Activated CD8-positive, alpha-beta memory T cell treated with anti-CD3 and anti-CD28 coated beads, Interleukin-2, amount 10 ng/mL, durations not matched to agents 7 days and 5 days (primary cell): ENCODE measurements around the gene TGDS. TPM values are rescaled to one million over a fixed set of nuclear protein-coding genes. Genes with fewer than 3 reads are reported as not detected.

ENCODE experiments used
- ATAC-seq: fragments of 150-1000 bp; cut with Tn5 transposase; one replicate; pipeline ENCODE4 v1.10.0; 2021; ENCODE audit warnings: moderate library complexity
- CTCF ChIA-PET: fragments of 350-600 bp; sonication (Branson Sonifier 250); formaldehyde crosslinking; loops from one replicate; lab custom pipeline; 2021; ENCODE audit warnings: antibody characterized with exemption; lab: Charles Lee
- DNase-seq: peaks from one replicate; pipeline ENCODE4 v3.0.0-alpha.2; 2020
- H3K27ac Mint-ChIP-seq: one replicate; pipeline ENCODE4 v1.8.0; 2021; ENCODE audit warnings: mild to moderate bottlenecking, mixed read lengths
- H3K27me3 Mint-ChIP-seq: one replicate; pipeline ENCODE4 v1.8.0; 2021; ENCODE audit warnings: mixed read lengths
- H3K36me3 Mint-ChIP-seq: one replicate; pipeline ENCODE4 v1.8.0; 2021; ENCODE audit warnings: mild to moderate bottlenecking, mixed read lengths
- H3K4me1 Mint-ChIP-seq: one replicate; pipeline ENCODE4 v1.8.0; 2021; ENCODE audit warnings: mixed read lengths
- H3K4me3 Mint-ChIP-seq: one replicate; pipeline ENCODE4 v1.8.0; 2021; ENCODE audit warnings: mild to moderate bottlenecking, moderate library complexity, mixed read lengths
- H3K9me3 Mint-ChIP-seq: one replicate; pipeline ENCODE4 v1.8.0; 2022; ENCODE audit warnings: low read depth, mixed read lengths
- total RNA-seq, 2 experiments: library from RNA; stranded (reverse); gene quantifications; one replicate each; pipeline ENCODE4 v1.2.3, GENCODE V29; 2021

TGDS gene
- total RNA-seq, 2 experiments from 2014 or later = 14.0 to 19.5 TPM

DNA sequence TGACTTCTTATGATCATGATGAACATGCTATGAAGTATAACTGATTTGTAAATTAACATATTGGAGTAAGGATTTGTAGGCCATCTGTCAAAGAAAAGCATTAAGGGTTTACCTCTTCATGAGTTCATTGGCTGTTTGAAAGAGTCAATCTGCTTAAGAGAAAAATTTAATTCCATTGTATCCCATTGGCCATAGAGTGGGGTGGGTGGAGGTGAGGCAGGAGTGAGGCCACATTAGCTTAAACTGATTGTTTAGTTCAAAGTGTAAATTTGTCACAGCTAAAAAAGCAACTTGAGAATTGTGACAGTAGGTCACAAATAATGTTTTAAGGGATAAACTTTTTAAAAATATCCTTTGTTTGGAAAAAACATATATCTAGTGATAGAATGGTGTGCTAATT is 17.1 kb upstream of the TGDS start:
- peaks cover 14% of the 10 kb centered on the region for H3K4me1 Mint-ChIP-seq
- ATAC-seq = no peak
- no peaks in the 10 kb centered on the region for H3K9me3 Mint-ChIP-seq
- CTCF ChIA-PET = interaction anchor here (1.7 kb wide), 1 partner anchor 177 kb away, joined by 6 read pairs; no protein-coding TSS in a partner anchor
- peaks cover 35% of the 10 kb centered on the region for H3K36me3 Mint-ChIP-seq
- no peak overlapping the region for H3K27ac Mint-ChIP-seq
- H3K27me3 Mint-ChIP-seq = no peaks in the 10 kb centered on the region
- H3K4me3 Mint-ChIP-seq = no peak overlapping the region
- no peak for DNase-seq

DNA sequence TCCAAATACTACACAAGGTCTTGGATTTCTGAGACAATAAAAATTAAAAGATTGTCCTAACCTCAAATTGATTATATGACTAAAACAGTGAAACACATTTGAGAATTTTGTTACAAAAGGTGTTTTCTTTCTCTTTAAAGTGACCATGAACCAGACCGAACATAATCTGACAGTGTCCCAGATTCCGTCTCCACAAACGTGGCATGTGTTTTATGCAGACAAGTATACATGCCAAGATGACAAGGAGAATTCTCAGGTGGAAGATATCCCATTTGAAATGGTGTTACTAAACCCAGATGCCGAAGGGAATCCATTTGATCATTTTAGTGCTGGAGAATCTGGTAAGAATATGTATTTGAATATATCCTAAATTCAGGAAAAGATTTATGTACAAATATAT is 16.1 kb upstream of the TGDS start:
- Mint-ChIP-seq H3K27me3 (no peaks in the 10 kb centered on the region), H3K4me3 (no peak overlapping the region), H3K9me3 (no peaks in the 10 kb centered on the region), H3K4me1 (peaks cover 22% of the 10 kb centered on the region), H3K36me3 (peaks cover 40% of the 10 kb centered on the region), H3K27ac (no peak overlapping the region)
- CTCF ChIA-PET = interaction anchor here (1.7 kb wide), 1 partner anchor 176 kb away, joined by 6 read pairs; no protein-coding TSS in a partner anchor
- ATAC-seq (no peak), DNase-seq (no peak)

DNA sequence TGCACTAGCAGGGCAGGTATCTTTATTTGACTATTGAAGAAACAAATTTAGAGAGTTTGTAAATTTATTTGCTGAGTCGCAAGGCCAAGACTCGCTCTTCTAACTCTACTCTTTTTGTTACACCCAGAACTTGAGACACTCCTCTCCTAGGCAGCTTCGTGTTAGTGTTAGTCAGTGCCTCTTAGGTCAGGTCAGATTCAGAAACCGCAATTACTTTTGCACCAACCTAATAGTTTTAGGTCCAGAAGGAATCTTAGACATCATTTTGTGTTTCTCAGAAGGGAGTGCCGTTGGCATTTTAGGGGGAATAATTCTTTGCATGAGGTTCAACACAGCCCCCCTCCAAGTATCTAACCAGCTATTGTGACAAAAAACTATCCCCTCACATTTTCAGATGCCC is 14.5 kb upstream of the TGDS start:
- Mint-ChIP-seq H3K27ac (no peak overlapping the region), H3K9me3 (no peaks in the 10 kb centered on the region), H3K4me1 (peaks cover 20% of the 10 kb centered on the region), H3K4me3 (no peak overlapping the region), H3K27me3 (no peaks in the 10 kb centered on the region), H3K36me3 (peaks cover 45% of the 10 kb centered on the region)
- ATAC-seq (no peak), DNase-seq (no peak)
- CTCF ChIA-PET = interaction anchor here (2.0 kb wide), 1 partner anchor 175 kb away, joined by 4 read pairs; no protein-coding TSS in a partner anchor

DNA sequence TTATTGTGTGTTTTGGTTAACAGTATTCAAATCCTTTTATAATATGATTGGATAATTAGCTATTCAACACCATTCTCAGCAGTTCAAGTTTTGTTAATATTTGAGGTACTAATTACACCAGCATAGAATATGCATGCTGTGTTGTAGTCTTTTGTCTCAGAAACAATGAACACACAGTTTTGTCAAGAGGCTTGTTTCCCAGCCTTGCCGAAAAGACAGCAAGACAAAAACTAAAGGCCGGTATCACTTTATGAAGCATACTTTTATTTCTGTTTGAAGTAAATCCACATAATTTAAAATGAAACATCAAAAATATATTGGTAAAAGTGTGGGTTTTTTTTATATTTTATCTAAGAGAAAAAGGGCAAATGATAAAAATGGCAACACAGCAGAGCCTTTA is 13.2 kb upstream of the TGDS start:
- Mint-ChIP-seq H3K9me3 (no peaks in the 10 kb centered on the region), H3K4me1 (peaks cover 22% of the 10 kb centered on the region), H3K27me3 (no peaks in the 10 kb centered on the region), H3K27ac (no peak overlapping the region), H3K4me3 (no peak overlapping the region), H3K36me3 (peaks cover 49% of the 10 kb centered on the region)
- CTCF ChIA-PET = interaction anchor here (1.1 to 2.0 kb wide), 2 partner anchors 61 to 174 kb away, joined by 3 to 4 read pairs; no protein-coding TSS in a partner anchor
- no peak for ATAC-seq
- no peak for DNase-seq

DNA sequence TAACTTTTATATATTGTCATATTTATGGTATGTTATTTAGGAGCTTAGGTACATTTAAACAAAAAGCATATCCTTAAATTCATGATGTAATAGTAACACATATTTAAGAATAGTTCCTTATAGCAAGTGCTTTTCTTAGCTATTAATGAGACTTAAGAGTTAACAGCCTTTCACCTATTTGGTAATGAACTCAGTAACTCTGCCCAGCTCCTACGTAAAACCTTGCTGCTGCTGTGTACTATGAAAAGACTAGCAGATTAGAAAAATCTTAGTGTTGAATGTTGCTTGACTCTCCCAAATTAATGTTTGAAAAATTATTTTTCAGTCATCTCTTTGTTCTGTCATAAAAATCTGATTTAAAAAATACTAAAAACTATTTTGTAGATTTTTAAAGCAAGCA is 12.6 kb upstream of the TGDS start:
- Mint-ChIP-seq H3K27me3 (no peaks in the 10 kb centered on the region), H3K4me3 (no peak overlapping the region), H3K27ac (no peak overlapping the region), H3K36me3 (peaks cover 48% of the 10 kb centered on the region), H3K4me1 (peaks cover 22% of the 10 kb centered on the region), H3K9me3 (no peaks in the 10 kb centered on the region)
- DNase-seq = no peak
- CTCF ChIA-PET = interaction anchor here (1.1 to 1.3 kb wide), 2 partner anchors 12 to 60 kb away, joined by 3 read pairs; no protein-coding TSS in a partner anchor
- no peak for ATAC-seq

DNA sequence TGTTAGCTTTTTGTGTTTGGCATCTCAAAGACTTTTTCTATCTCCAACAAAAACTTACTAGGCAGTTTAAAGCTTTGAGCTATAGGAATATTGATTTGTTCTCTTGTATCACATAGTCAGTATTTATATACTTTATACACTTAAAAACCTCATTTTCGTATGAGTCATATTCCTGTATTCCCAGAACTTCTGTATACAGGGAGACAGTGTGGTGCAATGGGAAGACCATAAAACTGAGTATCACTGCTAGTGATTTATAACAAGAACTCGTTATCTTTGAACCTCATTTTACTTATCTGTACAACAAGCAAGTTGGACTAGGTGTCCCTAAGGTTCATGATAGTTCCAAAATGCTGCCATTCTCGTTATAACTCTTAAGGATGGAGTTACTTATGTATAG is 12.0 kb upstream of the TGDS start:
- no peak overlapping the region for H3K27ac Mint-ChIP-seq
- peaks cover 25% of the 10 kb centered on the region for H3K4me1 Mint-ChIP-seq
- H3K27me3 Mint-ChIP-seq = no peaks in the 10 kb centered on the region
- H3K4me3 Mint-ChIP-seq = no peak overlapping the region
- H3K9me3 Mint-ChIP-seq = no peaks in the 10 kb centered on the region
- no peak for DNase-seq
- peaks cover 47% of the 10 kb centered on the region for H3K36me3 Mint-ChIP-seq
- no peak for ATAC-seq
- CTCF ChIA-PET = interaction anchor here (1.3 kb wide), 1 partner anchor 11 kb away, joined by 3 read pairs; no protein-coding TSS in a partner anchor

DNA sequence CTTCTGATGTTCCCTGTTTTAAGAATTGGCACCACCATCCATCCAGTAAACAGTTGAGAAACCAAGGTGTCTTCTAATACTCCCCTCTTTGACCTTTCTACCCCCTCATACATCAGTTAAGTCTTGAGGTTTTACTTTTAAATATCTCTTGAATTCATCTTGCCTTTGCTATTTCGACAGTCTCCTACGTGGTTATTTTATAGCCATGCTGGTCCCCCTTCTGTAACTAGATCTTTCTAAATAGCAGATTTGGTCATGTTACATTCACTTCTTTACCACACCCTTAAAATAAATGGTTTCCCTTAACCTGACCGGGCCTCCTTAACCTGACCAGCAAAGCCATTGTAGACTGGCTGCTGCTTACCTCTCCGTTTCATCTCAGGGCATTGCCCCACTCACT is 11.1 kb upstream of the TGDS start:
- H3K27ac Mint-ChIP-seq = peak overlapping the region; percentile 13
- ATAC-seq = no peak
- H3K4me3 Mint-ChIP-seq = no peak overlapping the region
- no peak for DNase-seq
- no peaks in the 10 kb centered on the region for H3K27me3 Mint-ChIP-seq
- peaks cover 30% of the 10 kb centered on the region for H3K4me1 Mint-ChIP-seq
- H3K9me3 Mint-ChIP-seq = no peaks in the 10 kb centered on the region
- peaks cover 47% of the 10 kb centered on the region for H3K36me3 Mint-ChIP-seq
- CTCF ChIA-PET = no interaction called here

DNA sequence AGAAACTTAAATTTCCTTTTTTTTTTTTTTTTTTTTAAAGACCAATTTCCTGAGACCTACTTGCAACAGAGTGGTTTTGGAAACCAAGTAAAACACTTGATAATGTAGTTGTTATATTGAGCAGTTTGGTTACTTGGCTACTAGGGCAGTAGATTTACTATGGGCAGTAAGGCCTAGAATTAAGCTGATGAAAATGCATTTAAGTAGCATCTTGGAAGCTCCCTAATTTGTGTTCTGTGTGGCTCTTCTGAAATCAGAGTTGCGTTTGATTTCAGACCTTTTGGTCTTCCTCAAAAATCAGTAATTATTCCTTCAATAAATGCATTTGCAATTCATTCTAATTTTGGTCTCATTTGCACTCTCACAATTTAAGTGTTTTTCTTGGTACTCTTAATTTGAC is 6.5 kb upstream of the TGDS start:
- CTCF ChIA-PET = interaction anchor here (1.4 to 2.7 kb wide), 2 partner anchors 18 to 53 kb away, joined by 12 to 14 read pairs; no protein-coding TSS in a partner anchor
- no peak for ATAC-seq
- H3K4me1 Mint-ChIP-seq = peaks cover 37% of the 10 kb centered on the region

DNA sequence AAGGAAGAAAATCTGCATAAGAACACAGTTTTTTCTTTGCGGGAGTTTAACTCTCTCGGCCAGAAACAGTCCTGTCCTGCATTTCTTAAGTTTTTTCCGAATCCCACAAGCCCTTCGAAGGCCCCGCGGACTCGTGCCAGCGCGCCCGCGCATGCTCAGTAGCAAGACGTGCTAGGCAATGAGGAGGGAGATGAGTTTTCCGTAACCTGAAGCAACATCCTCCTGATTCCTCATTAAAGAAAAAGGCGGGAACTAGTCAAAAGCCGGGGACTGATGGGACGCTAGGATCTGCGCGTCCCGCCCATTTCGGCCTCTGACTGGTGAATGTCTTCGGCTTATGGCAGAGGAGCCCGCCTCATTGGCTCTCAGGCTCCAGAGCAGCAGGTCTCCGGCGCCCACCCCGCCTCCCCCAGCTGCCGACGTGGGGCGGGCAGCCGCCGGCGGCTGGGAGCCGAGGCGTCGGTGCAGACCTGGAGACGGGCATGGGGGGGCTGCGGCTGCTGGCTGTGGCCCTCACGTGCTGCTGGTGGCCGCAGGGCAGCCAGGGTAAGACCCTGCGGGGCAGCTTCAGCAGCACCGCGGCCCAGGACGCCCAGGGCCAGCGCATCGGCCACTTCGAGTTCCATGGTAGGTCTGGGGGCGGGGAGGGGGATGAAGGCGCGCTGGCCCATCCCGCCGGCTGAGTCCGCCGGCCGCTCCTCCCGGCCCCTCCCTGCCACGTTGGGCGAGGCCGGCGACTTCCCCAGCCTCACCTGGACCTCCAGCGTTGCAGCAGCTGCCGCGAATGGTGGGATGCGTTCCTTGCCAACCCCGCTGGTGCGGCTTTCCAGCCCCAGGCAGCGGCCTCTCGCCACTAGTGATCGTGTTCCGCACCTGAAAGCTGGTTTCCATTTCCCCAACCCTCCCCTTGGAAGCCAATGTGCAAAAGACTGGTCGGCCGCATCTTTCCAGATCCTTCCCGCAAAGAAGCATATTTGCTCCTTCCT is 5.8 kb upstream of the TGDS start, which contains the start of gene GPR180:
Gene GPR180, plus strand, starts transcription at position 412 of the 986 bp plus-strand sequence. Its CDS starts 71 bp downstream, at position 483.
- DNase-seq = peak; percentile 95
- peaks cover 2% of the 10 kb centered on the region for H3K9me3 Mint-ChIP-seq
- no peaks in the 10 kb centered on the region for H3K27me3 Mint-ChIP-seq
- peak within 1 kb of the TSS; percentile 76 for H3K27ac Mint-ChIP-seq
- H3K4me3 Mint-ChIP-seq = peak within 1 kb of the TSS; percentile 84
- H3K4me1 Mint-ChIP-seq = peaks cover 34% of the 10 kb centered on the region
- peaks cover 18% of the 10 kb centered on the region for H3K36me3 Mint-ChIP-seq
- ATAC-seq = peak; percentile 100
- CTCF ChIA-PET = interaction anchor here (1.0 to 2.7 kb wide), 3 partner anchors 10 to 52 kb away, joined by 3 to 14 read pairs (median 12); no protein-coding TSS in a partner anchor

More for the DNA sequence above, 6.5 kb upstream of the TGDS start:
- no peak for DNase-seq
- Mint-ChIP-seq H3K4me3 (peak overlapping the region; percentile 84), H3K27me3 (no peaks in the 10 kb centered on the region), H3K9me3 (peaks cover 2% of the 10 kb centered on the region), H3K36me3 (peaks cover 24% of the 10 kb centered on the region), H3K27ac (peak overlapping the region; percentile 76)

DNA sequence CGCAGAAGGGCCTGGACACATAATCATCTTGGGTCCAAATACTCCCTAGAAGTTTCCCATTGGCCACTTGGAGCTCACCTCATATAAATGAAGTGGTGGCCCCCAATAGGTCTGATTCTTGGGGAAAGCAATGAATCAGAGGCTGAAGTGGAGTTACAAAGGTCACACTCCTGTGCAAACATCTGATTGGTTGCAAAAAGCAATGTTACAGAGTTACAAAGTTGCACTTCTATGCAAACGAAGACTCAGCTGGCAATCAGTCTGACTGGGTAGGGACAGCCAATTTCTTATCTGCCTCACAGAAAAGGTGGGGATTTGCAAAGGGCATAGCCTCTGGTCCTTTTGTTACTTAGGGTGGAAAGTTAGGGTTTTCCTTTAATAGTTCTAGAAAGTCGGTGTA is 3.9 kb upstream of the TGDS start:
- Mint-ChIP-seq H3K27me3 (no peaks in the 10 kb centered on the region), H3K4me1 (peaks cover 35% of the 10 kb centered on the region), H3K4me3 (no peak overlapping the region), H3K36me3 (peaks cover 9% of the 10 kb centered on the region), H3K27ac (no peak overlapping the region), H3K9me3 (peaks cover 2% of the 10 kb centered on the region)
- no peak for ATAC-seq
- no peak for DNase-seq
- CTCF ChIA-PET = interaction anchor here (1.5 kb wide), 1 partner anchor 17 kb away, joined by 5 read pairs; no protein-coding TSS in a partner anchor

DNA sequence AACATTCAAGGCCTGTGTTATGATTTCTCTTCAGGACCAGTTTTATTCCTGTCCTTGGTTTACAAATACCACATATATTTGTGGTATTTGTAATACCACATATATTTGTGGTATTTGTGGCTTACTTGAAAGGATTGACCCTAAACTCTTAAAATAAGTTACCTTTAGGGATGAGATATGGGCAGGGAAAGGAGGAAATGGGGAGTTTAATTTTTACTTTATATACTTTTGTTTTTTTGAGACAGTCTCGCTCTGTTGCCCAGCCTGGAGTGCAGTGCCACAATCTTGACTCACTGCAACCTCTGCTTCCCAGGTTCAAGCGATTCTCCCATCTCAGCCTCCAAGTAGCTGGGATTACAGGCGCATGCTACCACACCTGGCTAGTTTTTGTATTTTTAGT is 2.3 kb upstream of the TGDS start:
- DNase-seq = no peak
- Mint-ChIP-seq H3K36me3 (peaks cover 15% of the 10 kb centered on the region), H3K4me3 (no peak overlapping the region), H3K4me1 (peaks cover 48% of the 10 kb centered on the region), H3K9me3 (peaks cover 2% of the 10 kb centered on the region), H3K27ac (no peak overlapping the region), H3K27me3 (no peaks in the 10 kb centered on the region)
- CTCF ChIA-PET = no interaction called here
- ATAC-seq = no peak

DNA sequence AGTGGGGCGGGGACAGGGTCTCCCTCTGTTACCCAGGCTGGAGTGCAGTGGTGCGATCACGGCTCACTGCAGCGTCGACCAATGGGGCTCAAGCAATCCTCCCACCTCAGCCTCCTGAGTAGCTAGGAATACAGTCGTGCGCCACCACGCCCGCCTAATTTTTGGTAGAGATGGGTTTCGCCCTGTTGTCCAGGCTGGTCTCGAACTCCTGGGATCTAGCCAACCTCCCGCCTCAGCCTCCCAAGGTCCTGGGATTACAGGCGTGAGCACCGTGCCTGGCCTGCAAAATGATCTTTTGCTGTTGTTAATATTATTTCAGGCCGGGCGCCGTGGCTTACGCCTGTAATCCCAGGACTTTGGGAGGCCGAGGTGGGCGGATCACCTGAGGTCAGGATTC is 621 bp upstream of the TGDS start:
- Mint-ChIP-seq H3K27me3 (no peaks in the 10 kb centered on the region), H3K36me3 (peaks cover 19% of the 10 kb centered on the region), H3K27ac (peak overlapping the region; percentile 89), H3K4me3 (peak overlapping the region; percentile 92), H3K9me3 (peaks cover 2% of the 10 kb centered on the region), H3K4me1 (peaks cover 49% of the 10 kb centered on the region)
- DNase-seq (no peak), ATAC-seq (no peak)
- CTCF ChIA-PET = interaction anchor here (0.9 to 2.6 kb wide), 6 partner anchors 8 to 161 kb away, joined by 3 to 11 read pairs (median 6); no protein-coding TSS in a partner anchor
